Endometrial microvascular endothelial cells (primary cell): Measurements from ENCODE around the gene FLYWCH2. TPM values are rescaled to one million over a fixed set of nuclear protein-coding genes. Genes with fewer than 3 reads are reported as not detected.

Source experiments
- in situ Hi-C: cut with HindIII; loops from 2 replicates; pipeline ENCODE4 v1.10.0; 2017; ENCODE audit warnings: low sequenced_read_pairs, low pct_unique_long_range_greater_than_20kb; ENCODE audit errors: inconsistent ontology term
- total RNA-seq: library from RNA; depleted of rRNA; stranded (reverse); fragments of >200 nt; gene quantifications from one replicate; pipeline ENCODE4 v1.2.3, GENCODE V29; 2015; ENCODE audit errors: inconsistent ontology term

Gene FLYWCH2, protein sequence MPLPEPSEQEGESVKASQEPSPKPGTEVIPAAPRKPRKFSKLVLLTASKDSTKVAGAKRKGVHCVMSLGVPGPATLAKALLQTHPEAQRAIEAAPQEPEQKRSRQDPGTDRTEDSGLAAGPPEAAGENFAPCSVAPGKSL
- 44.1 TPM for total RNA-seq

DNA sequence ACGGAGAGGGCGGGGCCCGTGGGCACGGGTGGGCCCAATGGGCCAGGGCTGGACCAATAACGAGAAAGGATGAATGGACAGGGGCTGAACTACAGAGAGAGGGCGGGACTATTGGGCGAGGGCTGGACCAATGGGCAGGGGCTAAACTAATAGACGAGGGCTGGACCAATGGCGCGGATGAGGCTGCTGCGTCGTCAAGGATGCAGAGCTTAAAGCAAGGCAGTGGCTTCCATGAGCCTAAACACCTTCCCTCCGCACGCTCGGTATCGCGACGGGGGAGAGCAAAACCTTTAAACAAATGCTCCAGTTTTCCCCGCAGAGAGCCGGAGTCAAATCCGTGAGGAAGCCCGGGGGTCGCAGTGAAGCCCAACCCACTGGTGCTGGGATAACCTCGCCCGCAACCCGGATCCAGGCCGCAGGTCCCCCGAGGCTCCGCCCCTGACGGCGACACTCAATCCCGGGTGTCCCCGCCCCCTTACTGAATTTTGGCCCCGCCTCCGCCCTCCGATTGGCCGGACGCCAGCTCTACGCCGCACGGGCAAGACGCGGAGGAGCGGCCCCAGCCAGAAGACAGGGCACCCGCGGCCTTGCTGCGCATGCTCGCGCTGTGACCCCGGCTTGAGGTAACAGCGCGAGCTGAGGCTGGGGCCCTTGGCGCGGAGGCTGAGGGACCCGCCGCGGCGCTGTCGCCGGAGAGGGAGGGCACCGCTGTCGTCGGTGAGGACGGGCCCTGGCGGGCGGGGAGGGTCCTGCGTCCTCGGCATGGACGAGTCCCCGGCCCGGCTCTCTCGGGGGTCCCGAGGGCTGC lies at the start of gene FLYWCH2:
Gene FLYWCH2, plus strand, starts transcription at position 566 of the 808 bp plus-strand sequence. CDS start 13,235 bp downstream, outside the sequence.
- in situ Hi-C loops = no loop called here

DNA sequence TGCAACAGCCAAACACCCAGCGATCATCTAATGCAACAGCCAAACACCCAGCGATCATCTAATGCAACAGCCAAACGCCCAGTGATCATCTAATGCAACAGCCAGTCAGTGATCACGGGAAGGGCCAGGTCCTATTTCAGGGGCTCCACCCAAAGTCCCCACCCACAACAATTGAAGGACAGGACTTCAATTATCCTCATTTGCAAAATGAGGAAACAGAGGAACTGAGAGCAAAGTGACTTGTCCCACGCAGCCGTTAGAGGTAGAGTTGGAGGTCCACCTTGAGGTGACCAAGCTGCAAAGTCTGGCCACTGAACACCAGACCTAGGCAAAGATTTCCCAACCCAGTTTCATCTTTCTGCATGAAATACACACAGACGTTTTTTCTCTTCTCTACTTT lies 49.2 kb upstream of the FLYWCH2 start:
- in situ Hi-C loops = no loop called here

DNA sequence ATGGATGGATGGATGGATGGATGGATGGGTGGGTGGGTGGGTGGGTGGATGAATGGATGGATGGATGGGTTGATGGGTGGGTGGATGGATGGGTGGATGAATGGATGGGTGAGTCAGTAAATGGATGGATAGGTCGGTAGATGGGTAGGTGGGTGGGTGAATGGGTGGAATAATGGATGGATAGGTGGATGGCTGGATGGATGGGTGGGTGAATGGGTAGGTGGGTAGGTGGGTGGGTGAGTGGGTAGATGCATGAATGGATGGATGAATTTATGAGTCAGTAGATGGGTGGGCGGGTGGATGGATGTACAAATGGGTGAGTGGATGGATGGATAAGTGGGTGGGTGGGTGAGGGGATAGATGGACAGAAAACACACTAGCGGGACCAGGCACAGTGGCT lies 48.0 kb upstream of the FLYWCH2 start:
- in situ Hi-C loops = no loop called here

DNA sequence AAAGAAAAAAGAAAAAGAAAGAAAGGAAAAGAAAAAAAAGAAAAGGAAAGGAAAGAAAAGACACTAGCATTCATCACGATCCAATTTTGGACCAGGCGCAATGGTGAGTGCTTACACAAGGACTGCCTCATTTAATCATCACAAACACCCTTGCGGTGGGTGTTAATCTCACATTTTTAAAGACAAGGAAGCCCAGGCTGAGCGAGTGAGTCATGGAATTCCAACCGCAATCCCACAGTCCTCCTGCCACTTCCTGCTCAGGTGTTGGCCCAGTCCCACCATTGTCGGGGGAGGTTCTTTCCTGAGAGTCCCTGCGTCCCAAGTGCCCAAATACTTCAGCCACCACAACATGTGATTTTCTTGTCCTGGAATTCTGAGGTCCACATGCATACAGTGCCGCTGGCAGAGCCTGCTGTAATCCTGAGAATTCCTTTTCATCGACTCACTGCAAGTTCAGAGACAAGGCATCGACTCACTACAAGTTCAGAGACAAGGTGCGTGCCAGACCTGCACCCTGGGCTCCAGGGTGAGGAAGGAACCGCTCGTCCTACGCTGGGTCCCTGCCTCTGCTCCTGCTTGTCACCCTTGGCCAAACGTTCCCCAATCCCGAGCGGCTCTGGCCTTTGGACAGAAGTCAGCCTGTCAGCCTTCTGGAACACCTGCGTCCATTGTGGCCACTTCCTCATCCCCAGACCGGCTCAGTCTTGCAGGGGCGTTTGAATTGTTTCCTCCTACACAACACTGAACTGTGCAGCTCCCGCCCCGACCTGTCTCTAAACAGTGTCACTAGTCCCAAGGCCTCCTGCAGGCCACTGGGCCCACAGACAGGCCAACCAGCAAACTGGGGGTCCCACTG lies 47.1 kb upstream of the FLYWCH2 start:
- in situ Hi-C loops = no loop called here

DNA sequence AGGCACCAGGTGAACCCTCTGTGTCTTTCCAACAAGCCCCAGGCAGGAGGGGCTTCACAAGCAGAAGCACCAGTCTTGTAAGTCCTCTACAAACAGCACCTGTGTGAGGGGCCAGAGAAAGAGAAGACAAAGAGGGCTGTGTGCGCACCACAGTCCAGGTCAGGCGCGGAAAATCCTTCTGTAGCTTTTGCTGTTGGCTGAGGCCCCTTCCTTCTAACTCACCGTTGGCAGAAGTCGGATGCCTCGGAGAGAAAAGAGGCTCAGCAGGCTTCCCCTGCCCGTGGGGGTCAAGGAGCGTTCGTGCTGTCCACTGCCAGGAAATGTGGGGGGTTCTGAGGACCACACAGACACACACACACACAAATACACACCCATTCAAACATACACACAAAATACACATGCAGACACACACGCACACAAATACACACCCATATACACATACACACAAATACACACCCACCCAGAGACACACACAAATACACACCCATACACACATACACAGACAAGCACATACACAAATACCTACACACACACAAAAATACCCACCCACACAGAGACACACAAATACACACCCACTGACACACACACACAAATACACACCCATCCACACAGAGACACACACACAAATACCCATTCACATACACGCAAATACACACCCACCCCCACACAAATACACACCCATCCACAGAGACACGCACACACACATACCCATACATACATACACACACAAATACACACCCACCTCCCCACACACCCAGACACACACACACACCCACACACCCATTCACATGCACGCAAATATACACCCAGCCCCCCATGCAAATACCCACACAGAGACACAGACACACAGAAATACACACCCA lies 46.1 kb upstream of the FLYWCH2 start:
- in situ Hi-C loops = no loop called here

DNA sequence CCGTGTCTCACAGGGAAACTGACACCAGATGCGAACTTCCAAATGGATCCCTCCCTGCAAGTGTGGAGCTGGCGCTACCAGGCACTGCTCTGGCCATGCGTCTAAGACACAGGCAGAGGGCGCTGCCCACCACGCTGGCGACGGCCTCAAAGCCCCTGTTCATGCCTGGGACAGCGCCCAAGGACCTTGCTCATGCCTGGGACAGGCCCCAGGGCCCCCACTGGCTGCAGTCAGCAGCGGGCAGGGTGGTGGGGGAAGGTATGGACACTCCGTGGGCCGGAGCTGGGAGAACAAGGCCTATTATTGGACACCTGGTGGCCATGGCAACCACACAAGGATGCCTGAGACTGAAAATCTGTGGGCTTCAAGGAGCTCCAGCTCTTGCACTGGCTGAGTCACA lies 44.1 kb upstream of the FLYWCH2 start:
- in situ Hi-C loops = no loop called here

DNA sequence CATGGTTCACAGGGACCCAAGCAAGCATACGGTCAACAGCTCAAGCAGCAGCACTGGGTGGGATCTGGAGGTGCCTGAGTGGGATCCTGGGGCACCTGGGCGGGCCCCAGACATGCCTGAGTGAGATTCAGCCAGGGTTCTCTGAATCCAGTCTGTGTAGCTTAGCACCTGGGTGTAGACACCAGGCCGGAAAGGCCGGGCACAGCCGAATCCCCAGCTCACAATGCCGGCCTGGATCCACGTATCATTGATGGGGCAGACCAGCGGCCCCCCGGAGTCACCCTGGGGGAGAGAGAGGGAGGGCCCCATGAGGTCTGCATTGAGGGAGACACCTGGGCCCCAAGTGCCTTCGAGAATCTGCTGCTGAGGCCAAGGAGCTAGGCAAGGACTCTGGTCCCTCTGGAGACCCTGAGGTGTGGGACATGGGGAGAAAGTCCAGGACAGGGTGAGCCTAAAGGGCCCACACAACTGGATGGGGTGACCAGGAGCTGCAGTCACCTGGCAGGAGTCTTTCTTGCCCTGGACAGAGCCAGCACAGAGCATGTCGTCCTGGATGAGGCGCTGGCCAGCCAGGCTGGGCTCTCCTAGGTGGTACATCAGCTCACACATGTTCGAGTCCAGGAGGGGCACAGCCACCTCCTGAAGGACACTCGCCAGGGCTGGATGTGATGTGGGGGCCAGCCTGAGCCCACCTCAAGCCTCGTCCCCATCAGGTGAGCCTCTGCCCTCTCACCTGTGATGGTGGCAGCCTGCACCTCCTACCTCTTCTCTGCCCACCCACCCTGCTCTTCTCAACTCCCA lies 43.2 kb upstream of the FLYWCH2 start:
- in situ Hi-C loops = no loop called here

DNA sequence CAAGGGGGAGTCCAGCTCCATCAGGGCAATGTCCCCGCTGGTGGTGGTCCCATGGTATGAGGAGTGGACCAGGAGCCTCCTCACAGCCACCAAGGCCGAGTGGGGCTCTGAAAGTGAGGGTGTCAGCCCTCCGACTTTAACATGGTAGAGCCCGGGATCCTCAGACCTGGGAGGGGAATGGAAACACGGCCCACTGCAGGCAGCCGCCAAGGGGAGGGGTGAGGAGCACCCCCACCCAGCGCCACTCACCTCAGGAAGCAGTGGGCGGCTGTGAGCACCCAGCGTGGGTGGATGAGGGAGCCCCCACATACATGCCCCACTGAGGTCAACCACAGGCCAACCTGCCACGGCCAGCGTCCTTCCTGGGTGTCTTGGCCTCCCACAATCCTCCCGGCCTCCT lies 42.1 kb upstream of the FLYWCH2 start:
- in situ Hi-C loops = no loop called here

DNA sequence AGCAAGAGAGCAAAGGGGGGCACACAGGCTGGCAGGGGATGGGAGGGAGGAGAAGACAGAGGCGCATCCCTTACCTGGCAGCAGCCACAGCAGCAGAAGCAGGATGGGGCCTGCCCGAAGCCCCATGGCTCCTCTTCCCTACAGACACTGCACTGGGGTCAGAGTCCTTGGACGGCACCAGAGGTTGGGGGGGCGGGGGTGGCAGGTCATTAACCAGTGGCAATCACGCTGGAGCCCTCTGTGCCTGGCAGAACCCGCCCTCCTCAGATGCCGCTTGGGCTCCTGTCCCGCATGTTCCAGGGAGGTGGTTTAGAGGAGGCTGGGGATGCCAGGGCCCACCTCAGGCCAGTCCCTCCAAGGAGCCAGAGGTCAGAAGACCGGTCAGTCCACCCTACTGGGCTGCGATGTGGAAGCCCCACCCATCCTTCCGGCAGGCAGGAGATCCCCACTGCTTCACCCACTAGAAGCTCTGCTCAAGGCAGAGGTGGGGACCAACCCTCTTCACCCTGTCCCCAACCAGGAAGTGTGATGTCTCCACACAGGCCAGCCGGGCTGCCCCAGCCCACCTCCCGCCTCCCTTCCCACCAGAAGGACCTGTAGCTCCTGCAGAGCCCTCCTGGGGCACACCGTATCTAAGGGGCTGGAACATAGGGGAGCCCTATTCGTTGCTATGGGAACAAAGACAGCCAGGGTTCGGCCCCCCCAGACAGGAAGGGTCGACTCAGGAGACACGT lies 41.2 kb upstream of the FLYWCH2 start:
- in situ Hi-C loops = no loop called here

DNA sequence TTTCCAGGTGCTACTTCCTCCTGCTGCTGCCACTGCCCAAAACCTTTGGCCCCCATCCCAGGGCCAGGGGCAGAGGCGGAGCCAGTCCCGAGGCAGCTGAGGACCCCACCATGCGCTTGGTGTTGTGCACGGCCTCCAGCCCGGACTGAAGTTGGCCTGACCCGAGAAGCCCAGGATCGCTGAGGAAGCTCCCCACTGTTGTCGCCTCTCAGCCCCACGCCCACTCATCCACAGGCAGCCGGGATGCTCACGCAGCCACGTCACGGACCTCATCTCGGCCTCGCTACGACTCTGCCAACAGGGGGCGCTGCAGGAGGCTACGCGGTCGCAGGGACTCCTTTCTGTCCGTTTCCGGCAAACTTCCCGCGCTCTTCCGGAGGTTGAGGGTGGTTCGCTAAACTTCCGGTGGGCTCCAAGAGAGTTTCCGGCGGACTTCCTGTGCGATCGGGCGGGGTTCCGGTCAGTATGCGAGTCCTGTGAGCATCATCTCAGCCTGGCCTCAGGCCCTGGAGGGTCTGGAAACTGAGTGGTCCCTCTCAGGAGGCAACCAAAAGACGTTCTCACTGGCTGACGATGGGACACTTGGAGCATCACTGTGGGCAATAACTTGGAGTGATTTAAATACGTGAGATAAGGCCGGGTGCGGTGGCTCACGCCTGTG lies 40.5 kb upstream of the FLYWCH2 start:
- in situ Hi-C loops = no loop called here

DNA sequence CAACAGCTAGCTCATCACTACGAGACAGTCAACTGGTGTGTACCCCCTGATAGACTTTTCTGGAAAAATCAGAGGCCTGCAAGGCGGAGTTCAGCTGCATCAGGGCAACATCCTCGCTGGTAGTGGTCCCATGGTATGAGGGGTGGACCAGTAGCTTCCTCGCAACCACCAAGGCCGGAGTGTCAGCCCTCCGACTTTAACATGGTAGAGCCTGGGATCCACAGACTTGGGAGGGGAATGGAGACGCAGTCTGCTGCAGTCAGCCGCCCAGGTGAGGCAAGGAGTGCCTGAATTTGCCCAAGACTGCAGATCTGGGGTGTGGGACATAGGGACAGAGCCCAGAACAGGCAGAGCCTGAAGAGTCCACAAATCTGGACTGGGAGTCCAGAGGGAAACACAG lies 39.5 kb upstream of the FLYWCH2 start:
- in situ Hi-C loops = no loop called here

DNA sequence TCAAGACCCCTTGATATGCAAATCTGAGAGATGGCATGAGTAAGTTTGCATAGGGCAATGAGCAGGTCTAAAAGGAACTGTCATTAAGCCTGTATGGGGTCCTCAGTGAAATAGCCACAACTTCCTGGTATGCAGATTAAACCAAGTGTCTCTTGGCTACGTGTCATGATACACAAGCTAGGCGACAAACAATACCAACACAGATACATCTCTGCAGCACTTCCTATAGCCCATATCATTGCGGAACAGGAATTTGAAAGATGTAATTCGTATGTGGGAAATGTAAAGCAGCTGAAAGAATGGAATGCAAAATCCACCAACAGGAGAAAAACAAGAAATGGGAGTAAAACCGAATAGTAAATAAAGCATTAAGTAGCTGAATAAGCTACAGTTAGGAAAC lies 37.9 kb upstream of the FLYWCH2 start:
- in situ Hi-C loops = no loop called here

DNA sequence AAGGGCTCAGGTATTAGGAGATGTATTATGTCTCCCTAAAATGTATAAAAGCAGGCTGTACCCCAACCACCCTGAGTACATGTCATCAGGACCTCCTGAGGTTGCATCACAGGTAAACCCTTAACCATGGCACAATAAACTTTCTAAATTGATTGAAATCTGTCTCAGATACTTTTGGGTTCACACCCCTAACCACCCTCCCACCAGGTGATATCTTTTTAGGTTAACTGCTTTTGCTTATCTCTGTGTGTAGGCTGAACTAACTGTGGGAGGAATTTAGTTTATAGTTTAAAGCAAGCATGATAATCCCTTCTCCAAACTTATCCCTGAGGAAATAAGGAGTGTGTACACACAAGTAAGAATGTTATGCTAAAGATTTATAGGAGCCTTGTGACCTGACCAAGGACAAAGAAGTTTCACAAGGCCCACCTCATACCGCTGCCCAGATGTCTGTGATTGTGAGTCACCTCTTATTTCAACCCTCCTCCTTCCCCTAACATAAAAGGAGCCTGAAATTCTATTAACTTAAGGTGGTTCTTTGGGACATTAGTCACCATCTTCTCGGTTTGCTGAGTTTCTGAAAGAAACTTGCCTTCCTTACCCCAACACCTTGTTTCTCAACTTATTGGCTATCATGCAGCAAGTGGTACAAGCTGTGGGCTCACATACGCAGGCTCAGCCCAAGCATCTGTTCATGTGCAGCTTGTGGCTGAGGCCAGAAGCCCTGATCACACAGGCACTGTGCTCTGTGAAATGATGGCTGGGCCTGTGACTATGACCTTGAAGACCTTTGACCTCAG lies 36.3 kb upstream of the FLYWCH2 start:
- in situ Hi-C loops = no loop called here

DNA sequence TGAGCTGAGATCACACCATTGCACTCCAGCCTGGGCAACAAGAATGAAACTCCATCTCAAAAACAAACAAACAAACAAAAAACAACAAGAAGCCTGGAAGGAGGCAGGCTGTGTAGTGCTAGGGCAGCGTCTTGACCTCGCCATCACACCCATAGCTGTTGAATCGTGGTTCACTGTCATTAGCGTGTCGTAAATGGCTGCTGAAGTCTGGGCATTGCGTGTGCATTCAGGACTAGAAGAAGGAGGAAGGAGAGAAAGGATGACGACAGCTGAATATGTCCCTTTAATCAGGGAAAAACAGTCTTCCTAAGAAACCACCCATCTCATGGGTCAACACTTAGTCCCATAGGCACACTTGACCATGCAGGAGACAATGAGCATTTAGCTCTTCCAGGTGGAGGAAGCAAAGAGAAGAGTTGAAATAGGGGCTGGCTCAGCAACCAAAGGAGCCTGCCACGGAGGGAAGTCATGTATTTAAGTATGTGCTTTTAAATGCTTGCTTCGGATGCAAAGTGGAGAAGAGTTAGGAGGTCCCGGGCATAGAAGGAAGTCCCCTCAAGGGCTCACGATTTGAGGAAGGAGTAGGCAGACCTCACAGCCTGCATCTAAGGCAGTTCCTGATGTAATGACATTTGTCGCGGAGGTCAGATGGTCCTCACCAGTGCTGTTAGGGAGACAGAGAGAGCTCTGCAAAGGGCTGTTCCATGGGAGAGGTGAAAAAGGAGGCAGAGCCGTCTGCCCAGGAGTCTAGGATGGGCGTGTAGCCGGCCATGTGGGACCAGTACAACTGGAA lies 33.9 kb upstream of the FLYWCH2 start:
- in situ Hi-C loops = no loop called here

DNA sequence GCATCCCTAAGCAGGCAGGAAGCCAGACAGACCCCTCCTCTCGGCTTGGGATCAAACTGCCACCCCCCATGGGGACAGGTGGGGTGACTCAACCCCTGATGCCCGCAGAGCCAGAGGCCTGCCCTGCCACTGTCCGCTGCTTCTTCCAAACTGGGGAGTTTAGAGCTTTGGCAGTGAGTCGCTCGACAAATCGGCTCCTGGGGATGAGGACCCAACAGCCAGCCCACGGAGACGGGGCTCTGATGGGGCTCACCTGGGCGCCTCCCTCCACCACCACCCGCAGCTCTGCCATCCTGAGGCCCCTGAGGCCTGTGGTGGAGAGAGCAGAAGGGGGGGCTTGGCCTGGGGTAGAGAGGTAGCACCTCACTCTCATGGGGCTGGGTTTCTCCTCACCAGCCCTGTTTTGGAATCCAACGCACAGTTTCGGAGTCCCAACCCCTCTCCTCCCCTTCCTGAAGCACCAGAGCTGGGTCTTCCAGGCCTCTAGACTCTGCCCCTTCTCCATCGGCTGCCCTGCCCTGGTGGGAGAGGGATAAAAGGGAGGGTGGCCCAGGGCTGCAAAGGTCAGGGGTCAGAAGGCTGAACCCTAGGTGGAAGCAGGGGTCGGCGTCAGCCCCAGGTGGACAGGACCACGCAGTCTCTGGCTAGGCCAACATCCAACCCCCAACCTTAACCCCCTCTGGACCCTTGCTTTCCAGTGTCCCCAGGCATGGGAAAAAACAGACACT lies 30.8 kb upstream of the FLYWCH2 start:
- in situ Hi-C loops = no loop called here
